AG04449 (cell line): ENCODE results near the gene FCHO1.
"Not testable (repeated sequence)": the region's sequence is repeated elsewhere in the genome, so short reads cannot be mapped to it uniquely, and the experiment has no call there.

Source experiments
- CTCF ChIA-PET: fragments of 350-600 bp; formaldehyde crosslinking; extraction: SDS; loops from one replicate; lab custom pipeline; 2021; ENCODE audit warnings: antibody characterized with exemption; lab: Yijun Ruan, JAX
- POLR2A ChIA-PET: fragments of 400-600, 350-600 bp; formaldehyde crosslinking; extraction: SDS; loops from one replicate; lab custom pipeline; 2020; ENCODE audit warnings: antibody characterized with exemption, inconsistent platforms; lab: Yijun Ruan, JAX
- DNase-seq: peaks from one replicate; pipeline ENCODE4 v3.0.0-alpha.2; 2010; ENCODE audit warnings: low read depth, low spot score
- H3K4me3 ChIP-seq: 2 replicates; pipeline ENCODE4 v1.5.1; 2011; ENCODE audit warnings: low read depth, mild to moderate bottlenecking, control low read depth, low read length
- CTCF ChIP-seq: IDR thresholded peaks from one replicate; pipeline ENCODE4 v1.5.1; 2011; ENCODE audit warnings: mild to moderate bottlenecking, moderate library complexity, low read length, control low read depth, inconsistent platforms; ENCODE audit not compliant: insufficient read depth; ENCODE audit errors: missing control alignments

Gene FCHO1

GRCh38 chr19:17775991-17776803 lies 24.9 kb downstream of the FCHO1 start:
- TF ChIP-seq CTCF, result no peak
- ChIA-PET CTCF (interaction anchor here (1.0 to 2.5 kb wide), 6 partner anchors 10 to 280 kb away, joined by 3 to 16 read pairs (median 4); no protein-coding TSS in a partner anchor), POLR2A (no interaction called here)
- no peak for DNase-seq
- no peak overlapping the region for H3K4me3 ChIP-seq

GRCh38 chr19:17777840-17778239 lies 26.6 kb downstream of the FCHO1 start:
- POLR2A ChIA-PET, DNase-seq, H3K4me3 ChIP-seq: not testable (repeated sequence)
- CTCF ChIA-PET, result interaction anchor here (0.9 to 1.5 kb wide), 3 partner anchors 9 to 22 kb away, joined by 4 to 5 read pairs (median 5); no protein-coding TSS in a partner anchor

DNA sequence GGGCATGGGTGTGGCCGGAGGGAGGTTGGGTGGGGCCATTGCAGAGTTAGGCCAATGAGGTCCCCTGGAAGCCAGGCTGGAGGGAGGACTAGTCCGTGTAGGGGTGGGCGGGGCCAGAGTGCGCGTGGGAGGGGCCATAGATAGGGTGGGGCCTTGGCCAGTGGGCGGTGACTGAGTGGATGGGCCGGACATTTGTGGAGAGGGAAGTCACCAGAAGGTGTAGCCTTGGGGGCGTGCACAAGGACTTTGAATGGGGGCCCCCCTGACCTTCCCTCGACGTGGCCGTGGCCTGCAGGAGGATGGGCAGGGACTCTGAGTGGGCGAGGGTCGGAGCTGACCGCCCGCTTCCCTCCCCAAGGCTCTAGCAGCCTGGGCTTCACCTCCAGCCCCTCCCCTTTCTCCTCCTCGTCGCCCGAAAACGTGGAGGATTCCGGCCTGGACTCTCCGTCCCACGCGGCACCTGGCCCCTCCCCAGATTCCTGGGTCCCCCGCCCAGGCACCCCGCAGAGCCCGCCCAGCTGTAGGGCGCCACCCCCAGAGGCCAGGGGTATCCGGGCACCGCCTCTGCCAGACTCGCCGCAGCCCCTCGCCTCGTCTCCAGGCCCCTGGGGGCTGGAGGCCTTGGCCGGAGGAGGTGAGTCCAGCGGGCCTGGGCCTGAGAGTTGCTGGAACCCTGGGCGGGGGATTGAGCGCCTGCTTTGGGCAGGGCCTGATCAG lies 27.1 kb downstream of the FCHO1 start:
- TF ChIP-seq CTCF, result no peak
- no peak for DNase-seq
- CTCF ChIA-PET, result interaction anchor here (1.3 kb wide), 1 partner anchor 9 kb away, joined by 4 read pairs; no protein-coding TSS in a partner anchor
- H3K4me3 ChIP-seq, result peak overlapping the region; percentile 29
- POLR2A ChIA-PET, result no interaction called here

GRCh38 chr19:17778968-17779929 lies 28.0 kb downstream of the FCHO1 start:
- ChIA-PET POLR2A (no interaction called here), CTCF (interaction anchor here (0.6 kb wide), 1 partner anchor 345 kb away, joined by 3 read pairs; no protein-coding TSS in a partner anchor)
- H3K4me3 ChIP-seq, result peak overlapping the region; percentile 29
- no peak for TF ChIP-seq CTCF
- DNase-seq, result no peak

- no peak for TF ChIP-seq CTCF
- no peak for DNase-seq
- ChIA-PET CTCF (interaction anchor here (0.8 to 3.9 kb wide), 2 partner anchors 14 to 74 kb away, joined by 3 to 13 read pairs; no protein-coding TSS in a partner anchor), POLR2A (no interaction called here)
- no peak overlapping the region for H3K4me3 ChIP-seq
These were observed 29.5 kb downstream of the FCHO1 start for GRCh38 chr19:17780781-17781180.

DNA sequence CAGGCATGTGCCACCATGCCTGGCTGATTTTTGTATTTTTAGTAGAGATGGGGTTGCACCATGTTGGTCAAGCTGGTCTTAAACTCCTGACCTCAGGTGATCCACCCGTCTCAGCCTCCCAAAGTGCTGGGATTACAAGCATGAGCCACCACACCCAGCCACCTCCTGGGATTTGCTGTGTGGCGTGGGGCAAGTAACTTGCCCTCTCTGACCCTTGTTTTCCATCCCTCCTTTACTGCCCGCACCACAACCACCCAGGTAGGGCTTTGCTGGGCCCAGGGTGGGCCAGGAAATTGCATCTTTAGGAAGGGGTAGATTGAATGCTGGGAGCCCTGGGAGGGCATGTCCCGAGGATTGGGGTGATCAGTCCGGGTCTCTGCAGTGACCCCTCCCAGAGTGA lies 32.4 kb downstream of the FCHO1 start:
- H3K4me3 ChIP-seq, POLR2A ChIA-PET, DNase-seq: not testable (repeated sequence)
- CTCF ChIA-PET, result interaction anchor here (1.0 to 3.9 kb wide), 14 partner anchors 11 to 288 kb away, joined by 3 to 13 read pairs (median 4); partner anchors contain the start of genes B3GNT3 and JAK3
